Thymus (tissue), 11 donors: ENCODE measurements around the gene RMND5A. TPM values are rescaled to one million over a fixed set of nuclear protein-coding genes. Genes with fewer than 3 reads are reported as not detected.
A peak's percentile ranks its signal among the peaks of the same experiment; 100 is the strongest.

Source experiments
- DNase-seq, 9 donors: peaks; one replicate each; pipeline ENCODE4 v3.0.0-alpha.2; 2013; ENCODE audit warnings: low spot score in 9 of 9, low read depth in 6 of 9, missing footprints in 1 of 9
- H3K27ac ChIP-seq, 2 donors: one replicate each; pipeline ENCODE4 v1.5.1; 2013; ENCODE audit warnings: control low read depth in 1 of 2, low read depth in 1 of 2, low read length in 1 of 2, mild to moderate bottlenecking in 1 of 2, moderate library complexity in 1 of 2
- H3K27me3 ChIP-seq, 2 donors: one replicate each; pipeline ENCODE4 v1.5.1; 2013; ENCODE audit warnings: low read length in 1 of 2; ENCODE audit not compliant: control insufficient read depth in 2 of 2, insufficient read depth in 1 of 2
- H3K36me3 ChIP-seq, 2 donors: one replicate each; pipeline ENCODE4 v1.5.1; 2013; ENCODE audit warnings: low read length in 1 of 2, mild to moderate bottlenecking in 1 of 2, moderate library complexity in 1 of 2; ENCODE audit not compliant: control insufficient read depth in 2 of 2, insufficient read depth in 2 of 2
- H3K4me1 ChIP-seq, 2 donors: one replicate each; pipeline ENCODE4 v1.5.1; 2013; ENCODE audit warnings: low read length in 2 of 2; ENCODE audit not compliant: control insufficient read depth in 2 of 2, insufficient read depth in 2 of 2
- H3K4me3 ChIP-seq, 2 donors: one replicate each; pipeline ENCODE4 v1.5.1; 2013; ENCODE audit warnings: low read length in 2 of 2, control low read depth in 1 of 2, mild to moderate bottlenecking in 1 of 2
- H3K9me3 ChIP-seq, 2 donors: one replicate each; pipeline ENCODE4 v1.5.1; 2013; ENCODE audit warnings: low read length in 1 of 2, mild to moderate bottlenecking in 1 of 2; ENCODE audit not compliant: control insufficient read depth in 2 of 2, insufficient read depth in 1 of 2
- WGBS: extraction: QIAGEN DNeasy Blood & Tissue Kit; methylation state at CpG from one replicate; pipeline ENCODE4 v1.1.7; 2013; 5-methylcytosine and 5-hydroxymethylcytosine counted together
- polyA plus RNA-seq: library from polyadenylated mRNA; stranded (reverse); fragments of 200-250 nt; gene quantifications from one replicate; pipeline ENCODE4 v1.2.3, GENCODE V29; 2013
- total RNA-seq: library from RNA; stranded (reverse); fragments of 120-200 nt; gene quantifications from one replicate; pipeline ENCODE4 v1.2.4, GENCODE V29; 2013
- donor health status: healthy.

RMND5A gene
- total and polyA plus RNA-seq, 2 donors = 19.1 to 126 TPM

DNA sequence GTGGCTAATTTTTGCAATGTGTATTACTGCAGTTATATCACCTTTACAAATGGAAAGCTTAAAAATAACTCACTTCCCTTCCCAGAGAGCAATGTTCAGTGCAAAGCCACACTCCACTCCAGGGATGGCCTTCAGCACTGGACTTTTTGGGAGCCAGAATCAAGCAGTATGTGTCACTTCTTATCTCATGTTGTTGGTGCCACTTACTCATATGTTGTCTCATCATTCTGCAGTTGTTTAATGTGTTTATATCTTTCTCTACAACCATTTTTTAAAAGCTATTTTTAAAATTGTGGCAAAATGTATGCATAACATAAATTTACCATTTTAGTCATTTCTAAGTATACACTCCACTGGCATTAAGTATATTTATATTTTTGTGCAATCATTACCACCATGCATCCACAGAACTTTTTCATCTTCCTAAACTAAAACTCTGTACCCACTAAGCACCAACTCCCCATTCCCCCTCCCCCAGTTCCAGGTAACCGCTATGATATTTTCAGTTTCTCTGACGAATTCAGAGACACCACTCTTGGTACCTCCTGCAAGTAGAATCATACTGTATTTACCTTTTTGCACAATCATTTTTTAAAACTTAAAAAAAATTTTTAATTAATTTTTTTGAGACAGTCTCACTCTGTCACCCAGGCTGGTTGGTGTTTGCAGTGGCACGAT is 102.7 kb downstream of the RMND5A start:
- no peaks in the 10 kb centered on the region for H3K27me3 ChIP-seq
- peaks cover 1 to 12% of the 10 kb centered on the region in 2 donors for H3K9me3 ChIP-seq
- peaks cover 8 to 32% of the 10 kb centered on the region in 2 donors for H3K36me3 ChIP-seq
- peaks cover 41 to 92% of the 10 kb centered on the region in 2 donors for H3K4me1 ChIP-seq
- no peak overlapping the region for H3K4me3 ChIP-seq
- DNase-seq = peak in 1 of 9 donors; percentile 32
- WGBS = 93% methylated on average over 3 of the region's 3 CpGs
- H3K27ac ChIP-seq = no peak overlapping the region

DNA sequence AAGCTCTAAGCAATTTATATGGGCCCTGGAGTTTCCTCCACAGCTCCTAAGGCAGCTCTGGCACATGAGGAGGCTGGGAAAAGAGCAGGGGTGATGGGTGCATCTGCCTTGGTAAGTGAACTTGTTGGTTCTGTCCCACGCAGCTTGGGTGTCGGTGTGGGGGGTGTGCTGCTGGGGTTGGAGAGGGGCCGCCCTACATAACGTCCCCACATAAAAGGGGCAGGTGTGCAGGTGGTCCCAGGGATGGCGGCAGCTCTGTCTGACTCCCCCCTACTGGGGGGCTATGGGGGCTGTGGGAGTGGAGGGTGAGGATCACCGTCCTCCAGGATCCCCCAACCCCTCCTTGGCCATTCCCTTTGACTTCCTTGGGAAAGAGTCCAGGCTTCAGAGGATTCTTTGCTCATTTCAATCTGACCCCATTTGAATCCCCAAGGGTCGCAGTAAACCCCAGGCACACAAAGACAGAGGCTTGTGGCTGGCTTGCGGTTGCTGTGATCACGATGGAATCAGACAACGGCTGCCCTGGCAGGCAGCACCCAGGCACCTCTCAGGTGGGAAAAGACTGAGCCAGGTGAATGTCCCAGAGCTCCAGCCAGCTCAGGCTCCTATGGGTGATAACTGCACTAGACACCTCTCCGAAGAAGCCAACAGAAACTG is 105.1 kb downstream of the RMND5A start:
- H3K27ac ChIP-seq = peak overlapping the region; percentile 95 to 96
- H3K4me1 ChIP-seq = peaks cover 32 to 90% of the 10 kb centered on the region in 2 donors
- peaks cover 1 to 12% of the 10 kb centered on the region in 2 donors for H3K9me3 ChIP-seq
- peaks cover 8 to 28% of the 10 kb centered on the region in 2 donors for H3K36me3 ChIP-seq
- no peaks in the 10 kb centered on the region for H3K27me3 ChIP-seq
- peak; percentile 80 to 96 (median 91) for DNase-seq
- peak overlapping the region; percentile 50 to 70 for H3K4me3 ChIP-seq
- WGBS = 8% methylated on average over 11 of the region's 11 CpGs

DNA sequence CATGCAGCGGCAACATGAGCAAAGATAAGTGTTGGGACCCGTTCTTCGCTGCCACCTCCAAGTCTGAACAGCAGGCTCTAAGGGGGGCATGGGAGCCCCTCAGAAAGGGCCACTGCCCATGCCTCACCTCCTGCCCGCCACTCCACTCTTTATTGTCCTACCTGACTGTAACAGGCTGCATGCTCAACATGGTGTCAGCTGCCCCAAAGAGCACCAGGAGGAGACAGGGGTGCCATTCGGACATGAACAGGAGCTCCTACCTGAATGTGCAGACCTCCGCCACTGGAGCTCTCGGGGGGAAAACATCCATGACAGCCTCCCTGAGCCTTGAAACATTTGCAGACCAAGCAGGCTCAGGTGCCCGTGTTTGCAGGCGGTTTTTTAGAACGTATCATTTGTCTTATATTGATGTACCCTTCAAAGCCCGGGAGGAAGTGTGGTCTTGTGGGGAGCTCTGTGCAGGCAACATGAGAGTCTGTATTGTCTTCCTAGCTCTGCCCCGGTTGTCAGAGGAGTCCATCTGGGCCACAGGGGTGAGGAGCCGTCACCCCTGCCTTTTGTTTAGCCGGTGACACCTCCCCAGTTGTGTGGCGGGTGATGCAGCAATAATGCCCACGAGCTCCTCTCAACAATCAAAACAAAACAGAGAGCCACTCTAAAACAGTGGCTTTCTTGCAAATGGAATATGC is 105.7 kb downstream of the RMND5A start:
- 17% methylated on average over 16 of the region's 16 CpGs for WGBS
- peaks cover 30 to 89% of the 10 kb centered on the region in 2 donors for H3K4me1 ChIP-seq

DNA sequence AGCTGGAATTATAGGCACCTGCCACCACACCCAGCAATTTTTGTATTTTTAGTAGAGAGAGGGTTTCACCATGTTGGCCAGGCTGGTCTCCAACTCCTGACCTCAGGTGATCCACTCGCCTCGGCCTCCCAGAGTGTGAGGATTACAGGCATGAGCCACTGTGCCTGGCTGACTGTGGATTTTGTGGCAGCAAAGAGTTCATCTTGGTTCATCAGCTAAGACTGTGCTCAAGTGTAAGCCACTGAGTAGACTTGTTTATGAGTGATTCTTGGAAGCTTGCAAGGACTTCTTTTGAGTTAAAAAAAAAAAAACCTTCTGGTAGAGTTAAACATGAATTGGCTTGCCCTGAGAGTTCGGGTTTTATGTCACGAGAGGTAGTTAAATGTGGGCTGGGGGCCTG is 106.9 kb downstream of the RMND5A start:
- H3K9me3 ChIP-seq = peaks cover 1 to 3% of the 10 kb centered on the region in 2 donors
- peaks cover 5 to 13% of the 10 kb centered on the region in 2 donors for H3K36me3 ChIP-seq
- no peaks in the 10 kb centered on the region for H3K27me3 ChIP-seq
- WGBS = 74% methylated on average over 4 of the region's 4 CpGs
- peak overlapping the region; percentile 50 to 70 for H3K4me3 ChIP-seq
- peaks cover 33 to 89% of the 10 kb centered on the region in 2 donors for H3K4me1 ChIP-seq
- peak overlapping the region; percentile 95 to 96 for H3K27ac ChIP-seq
- peak in 1 of 9 donors; percentile 52 for DNase-seq

More for the DNA sequence above, 105.7 kb downstream of the RMND5A start:
- Histone ChIP-seq H3K9me3 (peaks cover 1 to 12% of the 10 kb centered on the region in 2 donors), H3K4me3 (peak overlapping the region; percentile 50 to 70), H3K27me3 (no peaks in the 10 kb centered on the region), H3K27ac (peak overlapping the region; percentile 95 to 96), H3K36me3 (peaks cover 8 to 22% of the 10 kb centered on the region in 2 donors)
- peak in 4 of 9 donors; percentile 70 to 88 (median 74) for DNase-seq

Other genes starting within 250 kb of the RMND5A start
- gene CHMP3, start 156.8 kb upstream of the RMND5A start, total RNA-seq = 55.7 TPM
- 53.9 TPM for gene CHMP3, start 156.8 kb upstream of the RMND5A start, polyA plus RNA-seq
- 9.7 TPM for gene RNF103, start 96.4 kb upstream of the RMND5A start, total RNA-seq
- gene RNF103, start 96.4 kb upstream of the RMND5A start, polyA plus RNA-seq = 22.0 TPM
- 181 TPM for gene CD8A, start 70.6 kb downstream of the RMND5A start, total RNA-seq
- 242 TPM for gene CD8A, start 70.6 kb downstream of the RMND5A start, polyA plus RNA-seq
- 666 TPM for gene CD8B, start 141.6 kb downstream of the RMND5A start, total RNA-seq
- gene CD8B, start 141.6 kb downstream of the RMND5A start, polyA plus RNA-seq = 111 TPM
- 26.1 TPM for gene RGPD1, start 221.8 kb downstream of the RMND5A start, total RNA-seq
- 12.5 TPM for gene RGPD1, start 221.8 kb downstream of the RMND5A start, polyA plus RNA-seq